Glomerular visceral epithelial cell (primary cell): ENCODE measurements around the gene SPART.
"Not testable (repeated sequence)": the region's sequence is repeated elsewhere in the genome, so short reads cannot be mapped to it uniquely, and the experiment has no call there.

Experiments
- DNase-seq: peaks from one replicate; pipeline ENCODE4 v3.0.0-alpha.2; 2016; ENCODE audit errors: extremely low spot score

Gene SPART

GRCh38 chr13:36319793-36320192 lies 26.4 kb downstream of the SPART start:
- DNase-seq = not testable (repeated sequence)

DNA sequence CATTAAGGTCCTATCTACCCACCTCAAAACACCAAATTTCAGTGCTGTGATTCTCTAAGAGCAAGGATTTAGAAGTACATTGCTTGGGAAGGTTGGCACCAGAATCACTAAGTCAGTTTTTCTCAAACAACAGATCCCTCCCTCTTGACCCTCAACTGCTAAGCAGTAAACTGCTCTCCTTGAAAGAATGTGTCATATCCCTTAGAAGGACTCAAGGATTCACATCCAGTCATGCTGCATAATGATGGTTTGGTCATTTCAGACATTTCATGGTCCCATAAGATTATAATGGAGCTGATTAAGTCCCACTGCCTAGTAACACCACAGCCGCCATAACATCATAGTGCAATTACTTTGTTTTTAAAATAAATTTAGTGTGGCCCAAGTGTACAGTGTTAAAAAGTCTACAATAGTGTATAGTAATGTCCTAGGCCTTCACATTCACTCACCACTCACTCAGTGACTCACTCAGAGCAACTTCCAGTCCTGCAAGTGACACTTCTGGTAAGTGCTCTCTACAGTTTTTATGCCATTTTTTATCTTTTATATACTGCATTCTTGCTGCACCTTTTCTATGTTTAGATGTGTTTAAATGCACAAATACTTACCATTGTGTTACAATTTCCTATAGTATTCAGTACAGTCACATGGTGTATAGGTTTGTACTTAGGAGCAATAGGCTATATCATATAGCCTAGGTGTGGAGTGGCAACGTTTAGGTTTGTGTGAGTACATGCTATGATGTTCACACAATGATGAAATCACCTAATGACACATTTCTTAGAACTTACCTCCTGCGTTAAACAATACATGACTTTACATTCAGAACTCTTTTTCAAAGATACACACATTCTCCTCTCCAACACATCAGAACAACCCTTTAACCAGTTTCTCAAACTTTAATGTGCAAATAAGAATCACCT lies 32.9 kb downstream of the SPART start:
- DNase-seq = no peak

GRCh38 chr13:36310417-36311108 lies 35.6 kb downstream of the SPART start:
- no peak for DNase-seq

GRCh38 chr13:36302289-36302688 lies 43.9 kb downstream of the SPART start:
- DNase-seq = no peak

DNA sequence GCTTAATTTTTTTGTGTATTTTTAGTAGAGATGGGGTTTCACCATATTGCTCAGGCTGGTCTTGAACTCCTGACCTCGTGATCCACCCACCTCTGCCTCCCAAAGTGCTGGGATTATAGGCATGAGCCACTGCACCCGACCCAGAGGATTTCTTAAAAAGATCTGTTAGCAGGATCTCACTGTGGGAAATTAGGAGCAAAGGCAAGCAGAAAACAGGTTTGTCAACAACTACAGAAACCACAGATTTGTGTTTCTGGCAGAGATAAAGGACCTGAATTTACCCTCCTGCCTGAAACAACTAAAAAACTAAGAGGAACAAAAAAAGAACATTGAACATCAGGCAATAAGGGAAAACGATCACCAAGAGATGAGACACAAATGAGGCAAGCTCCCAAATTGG lies 46.7 kb downstream of the SPART start:
- not testable (repeated sequence) for DNase-seq

GRCh38 chr13:36298535-36299068 lies 47.6 kb downstream of the SPART start:
- DNase-seq = peak; percentile 2

- DNase-seq = peak; percentile 68
These were observed 48.5 kb downstream of the SPART start, which contains the start of gene CCDC169 for GRCh38 chr13:36297366-36298338. Gene CCDC169, minus strand, starts transcription at chr13:36297814. Its CDS starts 95 bp downstream, at chr13:36297719.

DNA sequence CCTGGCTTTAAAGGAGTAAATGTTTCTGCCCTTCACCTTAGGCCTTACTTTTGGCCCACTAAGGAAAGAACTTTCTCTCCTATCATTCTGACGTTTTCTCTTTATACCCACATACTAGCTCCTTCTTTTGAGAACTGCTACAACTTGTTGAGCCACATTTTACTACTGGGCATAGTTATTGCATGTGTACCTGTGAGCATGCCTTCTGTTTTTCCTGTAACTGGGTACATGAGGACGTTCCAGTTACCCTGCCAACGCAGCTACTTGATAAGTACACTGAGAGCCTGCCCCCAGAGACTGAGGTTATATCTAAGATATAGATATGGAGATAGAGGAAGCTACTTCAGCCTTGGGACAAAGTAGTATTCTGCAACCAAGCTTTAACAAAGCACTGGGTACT lies 52.1 kb downstream of the SPART start:
- no peak for DNase-seq

- no peak for DNase-seq
These were observed 52.7 kb downstream of the SPART start for GRCh38 chr13:36293497-36293896.

- DNase-seq = no peak
These were observed 57.3 kb downstream of the SPART start for GRCh38 chr13:36288794-36289391.

DNA sequence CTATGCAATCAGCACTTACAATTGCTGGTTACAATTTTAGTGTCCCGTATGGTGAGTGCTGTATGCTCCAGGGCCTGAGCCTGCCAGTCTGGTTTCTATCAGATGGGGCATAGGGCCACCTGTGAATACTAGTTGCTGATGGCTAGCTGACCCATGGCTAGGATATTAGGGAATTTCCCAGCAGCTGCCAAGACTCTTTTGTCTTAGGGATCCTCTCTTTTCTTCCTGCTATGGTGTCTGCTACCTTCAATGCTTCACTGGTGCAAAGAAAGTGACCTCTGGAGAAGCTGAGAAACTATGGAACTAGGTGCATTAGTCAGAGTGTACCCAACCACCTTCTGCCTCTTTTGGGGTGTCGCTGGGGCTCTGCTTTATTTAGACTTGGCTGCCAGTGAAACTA lies 60.2 kb downstream of the SPART start:
- DNase-seq = no peak

DNA sequence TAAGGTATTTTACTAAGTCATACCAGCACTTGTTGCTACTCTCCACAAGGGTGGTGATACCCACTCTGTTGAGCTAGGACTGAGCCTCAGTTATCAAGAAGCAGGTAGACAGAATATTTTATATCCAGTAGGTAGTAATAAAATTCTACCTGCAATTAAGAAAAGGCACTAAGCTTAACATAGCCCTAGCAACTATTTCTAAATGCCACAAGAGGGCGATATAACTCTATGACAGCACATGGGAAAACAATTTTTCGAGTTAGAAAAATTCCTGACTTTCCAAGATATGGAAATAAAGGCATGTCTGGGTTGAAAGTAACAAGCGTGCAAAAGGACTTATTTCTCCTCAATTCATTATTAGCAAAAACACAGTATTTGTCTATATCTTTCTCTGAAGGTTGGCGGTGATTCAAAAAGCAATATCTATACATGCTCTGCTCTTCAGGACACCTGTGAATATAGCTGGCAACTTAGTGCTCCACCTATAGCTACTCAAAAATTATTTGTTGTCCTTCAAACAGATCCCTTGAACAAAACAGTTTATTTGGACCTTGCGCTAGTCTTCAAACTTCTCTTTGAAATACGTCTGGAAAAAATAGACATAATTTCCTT lies 63.3 kb downstream of the SPART start:
- peak; percentile 44 for DNase-seq

- peak; percentile 63 for DNase-seq
These were observed 70.8 kb downstream of the SPART start for GRCh38 chr13:36275190-36276002.

DNA sequence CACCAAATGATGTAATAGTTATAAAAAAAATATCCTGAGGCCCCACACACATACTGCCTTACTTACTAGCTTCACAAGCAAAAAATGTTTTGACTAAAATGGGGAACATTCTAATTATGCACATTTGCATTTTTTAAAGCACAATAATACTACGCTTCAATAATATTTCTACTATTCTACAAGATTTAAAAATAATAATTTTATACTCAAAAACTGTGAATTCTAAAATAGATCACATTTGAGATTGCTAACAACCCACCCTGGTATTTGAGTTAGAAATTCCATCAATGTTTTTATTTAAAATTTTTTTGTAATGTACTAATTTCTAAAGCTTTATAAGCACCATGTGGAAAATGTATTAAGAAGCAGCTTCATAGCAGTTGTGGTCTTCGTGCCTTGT lies 72.8 kb downstream of the SPART start:
- no peak for DNase-seq

DNA sequence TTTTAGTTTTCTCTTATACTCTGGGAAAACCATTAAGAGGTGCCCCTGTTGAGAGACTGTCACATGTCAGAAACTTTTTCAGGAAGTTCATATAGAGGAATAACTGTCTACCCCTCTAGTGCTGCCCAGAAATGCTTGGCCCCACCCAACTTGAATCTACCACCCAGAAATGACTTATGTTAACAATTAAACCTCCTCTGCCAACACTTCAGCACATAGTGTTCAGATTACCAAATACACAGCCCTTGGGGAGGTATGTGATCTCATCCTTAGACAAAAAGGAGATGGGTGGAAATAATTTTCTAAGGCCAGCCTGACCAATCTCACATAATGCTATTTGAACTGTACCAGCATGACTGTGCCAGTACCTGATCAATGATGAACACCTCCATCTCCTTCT lies 84.2 kb downstream of the SPART start:
- no peak for DNase-seq

- no peak for DNase-seq
These were observed 85.2 kb downstream of the SPART start for GRCh38 chr13:36261011-36261410.

GRCh38 chr13:36259361-36260137 lies 86.6 kb downstream of the SPART start:
- no peak for DNase-seq

DNA sequence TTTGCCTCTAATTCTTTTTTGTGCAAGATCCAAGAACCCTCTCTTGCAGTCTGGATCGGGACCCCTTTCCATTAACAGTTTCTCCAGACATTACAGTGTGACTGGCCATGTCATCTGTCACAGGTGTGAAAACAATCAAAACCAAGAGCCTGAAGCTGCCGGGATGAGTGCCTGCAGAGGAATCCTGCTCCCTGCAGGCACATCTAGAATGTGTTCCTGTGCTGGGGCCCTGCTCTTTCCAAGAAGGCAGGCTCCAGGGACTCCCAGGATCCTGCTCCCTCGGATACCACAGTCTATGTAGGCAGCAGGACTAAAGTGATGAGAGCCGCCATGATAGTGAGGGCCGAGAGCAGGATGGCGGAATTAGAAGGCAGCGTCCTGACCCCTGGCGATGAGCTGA lies 87.4 kb downstream of the SPART start:
- DNase-seq = no peak
